GM23338 (cell line): ENCODE data around the gene MCU.

Source experiments
- STAT1 ChIP-seq: IDR thresholded peaks from one replicate; pipeline ENCODE4 v1.6.1; 2016; ENCODE audit warnings: antibody characterized with exemption; ENCODE audit not compliant: unreplicated experiment
- TF ChIP-seq, protein P1 (sequence below), 2 experiments: fragments of 200-600 bp in 1 of 2; sonication (generic) in 1 of 2; conservative IDR thresholded peaks; 2 replicates each; pipeline versions ENCODE4 v1.5.1 to v1.6.1; 2016 to 2017; ENCODE audit warnings: antibody characterized with exemption in 2 of 2, low read depth in 2 of 2, mild to moderate bottlenecking in 2 of 2, moderate library complexity in 1 of 2

GRCh38 chr10:72687035-72687434 is 4.9 kb upstream of the MCU start:
- no peak for TF ChIP-seq STAT1
- TF ChIP-seq, protein P1, sequence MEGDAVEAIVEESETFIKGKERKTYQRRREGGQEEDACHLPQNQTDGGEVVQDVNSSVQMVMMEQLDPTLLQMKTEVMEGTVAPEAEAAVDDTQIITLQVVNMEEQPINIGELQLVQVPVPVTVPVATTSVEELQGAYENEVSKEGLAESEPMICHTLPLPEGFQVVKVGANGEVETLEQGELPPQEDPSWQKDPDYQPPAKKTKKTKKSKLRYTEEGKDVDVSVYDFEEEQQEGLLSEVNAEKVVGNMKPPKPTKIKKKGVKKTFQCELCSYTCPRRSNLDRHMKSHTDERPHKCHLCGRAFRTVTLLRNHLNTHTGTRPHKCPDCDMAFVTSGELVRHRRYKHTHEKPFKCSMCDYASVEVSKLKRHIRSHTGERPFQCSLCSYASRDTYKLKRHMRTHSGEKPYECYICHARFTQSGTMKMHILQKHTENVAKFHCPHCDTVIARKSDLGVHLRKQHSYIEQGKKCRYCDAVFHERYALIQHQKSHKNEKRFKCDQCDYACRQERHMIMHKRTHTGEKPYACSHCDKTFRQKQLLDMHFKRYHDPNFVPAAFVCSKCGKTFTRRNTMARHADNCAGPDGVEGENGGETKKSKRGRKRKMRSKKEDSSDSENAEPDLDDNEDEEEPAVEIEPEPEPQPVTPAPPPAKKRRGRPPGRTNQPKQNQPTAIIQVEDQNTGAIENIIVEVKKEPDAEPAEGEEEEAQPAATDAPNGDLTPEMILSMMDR (conservative IDR thresholded peaks at IDR 0.05; ENCODE audit: low read depth in 2 of 2): no peak
